Testis (tissue), 3 donors: ENCODE measurements around the gene KCNQ5. TPM values are rescaled to one million over a fixed set of nuclear protein-coding genes. Genes with fewer than 3 reads are reported as not detected.
"Not testable (repeated sequence)": the region's sequence is repeated elsewhere in the genome, so short reads cannot be mapped to it uniquely, and the experiment has no call there.

ENCODE experiments used
- DNase-seq: peaks from one replicate; pipeline ENCODE4 v3.0.0-alpha.2; 2019
- H3K27ac ChIP-seq, 2 donors: fragments of 200-600 bp; sonication (generic); one replicate each; pipeline ENCODE4 v1.5.1; 2019
- H3K27me3 ChIP-seq: fragments of 200-600 bp; sonication (generic); one replicate; pipeline ENCODE4 v1.5.1; 2019
- H3K36me3 ChIP-seq: fragments of 200-600 bp; sonication (generic); one replicate; pipeline ENCODE4 v1.5.1; 2017; ENCODE audit warnings: low read depth; ENCODE audit errors: missing control alignments
- H3K4me1 ChIP-seq: fragments of 200-600 bp; sonication (generic); one replicate; pipeline ENCODE4 v1.5.1; 2019
- H3K4me3 ChIP-seq, 2 donors: fragments of 200-600 bp; sonication (generic); one replicate each; pipeline ENCODE4 v1.5.1; 2017 to 2019
- H3K9me3 ChIP-seq: fragments of 200-600 bp; sonication (generic); one replicate; pipeline ENCODE4 v1.5.1; 2017
- POLR2A ChIP-seq: fragments of 450-650 bp; IDR thresholded peaks from one replicate; pipeline ENCODE4 v1.6.1; 2017; ENCODE audit warnings: antibody characterized with exemption, mild to moderate bottlenecking, moderate library complexity
- whole genome bisulfite sequencing, 2 donors: methylation state at CpG; one replicate each; pipeline ENCODE4 v1.1.5; 2018; 5-methylcytosine and 5-hydroxymethylcytosine counted together
- intact Hi-C: fragments of 100-400 bp; cut with DNase I; formaldehyde crosslinking; loops from one replicate; pipeline ENCODE4 v1.15.1; 2023; ENCODE audit warnings: low total_unique reads
- polyA plus RNA-seq: library from polyadenylated mRNA; stranded (reverse); fragments of 350-450 nt; fragmentation: Illumina TruSeq; extraction: RNeasy Lipid Tissue Mini Kit (QIAGEN cat#74804); gene quantifications from one replicate; pipeline ENCODE4 v1.2.3, GENCODE V29; 2014; ENCODE audit warnings: low read depth, low replicate concordance; ENCODE audit not compliant: insufficient read depth
- total RNA-seq, 2 donors: library from RNA; depleted of rRNA; stranded (reverse); fragments of >200 nt; gene quantifications; one replicate each; pipeline ENCODE4 v1.2.3, GENCODE V29; 2016
- TF ChIP-seq, protein P1 (sequence below), 3 experiments: fragments of 450-650 bp in 2 of 3; fragments of 200-600 bp in 1 of 3; sonication (generic) in 1 of 3; IDR thresholded peaks; one replicate each; pipeline ENCODE4 v1.5.1; 2016 to 2019; ENCODE audit warnings: antibody characterized with exemption in 3 of 3, mild to moderate bottlenecking in 2 of 3, moderate library complexity in 1 of 3

KCNQ5 gene
- total and polyA plus RNA-seq, 3 donors from 2014 or later, result 0.43 to 1.1 (median 0.73) TPM

DNA sequence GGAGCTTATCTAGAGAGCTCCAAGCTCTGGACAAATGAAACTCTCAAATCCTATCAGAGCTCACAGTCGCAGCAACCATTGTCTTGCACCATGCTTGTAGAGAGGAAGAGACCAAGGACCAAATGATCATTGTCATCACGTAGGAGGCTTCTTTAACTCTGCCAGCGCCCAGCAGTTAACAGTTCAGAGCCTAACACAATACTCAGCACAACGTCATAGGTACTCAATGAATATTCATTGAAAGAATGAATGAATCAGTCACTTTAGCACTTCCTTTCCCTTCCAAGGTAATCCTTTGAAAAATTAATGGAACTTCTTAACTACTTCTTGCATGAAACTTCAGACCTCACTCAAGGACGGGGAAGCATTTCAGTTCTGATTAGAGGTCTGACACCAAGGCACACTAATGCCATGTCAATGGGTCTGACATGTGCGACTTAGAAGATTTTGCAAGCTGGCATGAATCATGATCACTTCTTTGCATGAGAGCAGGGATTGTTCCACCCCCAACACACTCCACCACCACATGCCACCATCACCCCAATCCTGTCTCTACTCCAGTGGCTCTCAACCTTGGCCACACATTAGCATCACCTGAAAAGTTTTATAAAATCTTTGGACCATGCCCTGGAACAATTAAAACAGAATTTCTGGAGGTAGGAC lies 558.3 kb downstream of the KCNQ5 start:
- H3K36me3 ChIP-seq, result no peaks in the 10 kb centered on the region
- H3K4me1 ChIP-seq, result no peaks in the 10 kb centered on the region
- intact Hi-C loops, result loop anchor here (10.0 kb wide), 1 partner anchor 765 kb away; no protein-coding TSS in a partner anchor
- no peak overlapping the region for H3K27ac ChIP-seq
- TF ChIP-seq POLR2A, result no peak
- TF ChIP-seq, protein P1, sequence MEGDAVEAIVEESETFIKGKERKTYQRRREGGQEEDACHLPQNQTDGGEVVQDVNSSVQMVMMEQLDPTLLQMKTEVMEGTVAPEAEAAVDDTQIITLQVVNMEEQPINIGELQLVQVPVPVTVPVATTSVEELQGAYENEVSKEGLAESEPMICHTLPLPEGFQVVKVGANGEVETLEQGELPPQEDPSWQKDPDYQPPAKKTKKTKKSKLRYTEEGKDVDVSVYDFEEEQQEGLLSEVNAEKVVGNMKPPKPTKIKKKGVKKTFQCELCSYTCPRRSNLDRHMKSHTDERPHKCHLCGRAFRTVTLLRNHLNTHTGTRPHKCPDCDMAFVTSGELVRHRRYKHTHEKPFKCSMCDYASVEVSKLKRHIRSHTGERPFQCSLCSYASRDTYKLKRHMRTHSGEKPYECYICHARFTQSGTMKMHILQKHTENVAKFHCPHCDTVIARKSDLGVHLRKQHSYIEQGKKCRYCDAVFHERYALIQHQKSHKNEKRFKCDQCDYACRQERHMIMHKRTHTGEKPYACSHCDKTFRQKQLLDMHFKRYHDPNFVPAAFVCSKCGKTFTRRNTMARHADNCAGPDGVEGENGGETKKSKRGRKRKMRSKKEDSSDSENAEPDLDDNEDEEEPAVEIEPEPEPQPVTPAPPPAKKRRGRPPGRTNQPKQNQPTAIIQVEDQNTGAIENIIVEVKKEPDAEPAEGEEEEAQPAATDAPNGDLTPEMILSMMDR (IDR thresholded peaks at IDR 0.05), result no peak
- no peak overlapping the region for H3K4me3 ChIP-seq
- no peak for DNase-seq
- H3K27me3 ChIP-seq, result no peaks in the 10 kb centered on the region
- no peaks in the 10 kb centered on the region for H3K9me3 ChIP-seq
- WGBS, 2 donors, result 77 to 81% methylated on average over 6 of the region's 6 CpGs

- no peak overlapping the region for H3K27ac ChIP-seq
- H3K27me3 ChIP-seq, result no peaks in the 10 kb centered on the region
- TF ChIP-seq POLR2A, result no peak
- TF ChIP-seq, protein P1 (IDR thresholded peaks at IDR 0.05), result peak; percentile 49 to 72 (median 63)
- no peaks in the 10 kb centered on the region for H3K36me3 ChIP-seq
- 32 to 36% methylated on average over 7 of the region's 7 CpGs for WGBS, 2 donors
- no peaks in the 10 kb centered on the region for H3K9me3 ChIP-seq
- DNase-seq, result no peak
- H3K4me1 ChIP-seq, result no peaks in the 10 kb centered on the region
- no peak overlapping the region for H3K4me3 ChIP-seq
- intact Hi-C loops, result loop anchor here (10.0 kb wide), 1 partner anchor 766 kb away; no protein-coding TSS in a partner anchor
These were observed 559.1 kb downstream of the KCNQ5 start for GRCh38 chr6:73180763-73181619.

- 83 to 92% methylated on average over 2 of the region's 2 CpGs for WGBS, 2 donors
- intact Hi-C loops, result loop anchor here (10.0 kb wide), 1 partner anchor 767 kb away; no protein-coding TSS in a partner anchor
- Histone ChIP-seq H3K9me3 (no peaks in the 10 kb centered on the region), H3K27me3 (no peaks in the 10 kb centered on the region), H3K27ac (no peak overlapping the region), H3K36me3 (no peaks in the 10 kb centered on the region), H3K4me1 (no peaks in the 10 kb centered on the region), H3K4me3 (no peak overlapping the region)
- TF ChIP-seq, protein P1 (IDR thresholded peaks at IDR 0.05), result no peak
- TF ChIP-seq POLR2A, result no peak
- no peak for DNase-seq
These were observed 560.2 kb downstream of the KCNQ5 start for GRCh38 chr6:73182021-73182607.

- DNase-seq, H3K36me3 ChIP-seq, intact Hi-C loops, H3K9me3 ChIP-seq, H3K27me3 ChIP-seq, H3K4me1 ChIP-seq, H3K27ac ChIP-seq, H3K4me3 ChIP-seq: not testable (repeated sequence)
- 91 to 98% methylated on average over 4 of the region's 4 CpGs for WGBS, 2 donors
These were observed 571.4 kb downstream of the KCNQ5 start for GRCh38 chr6:73193302-73193701.

- intact Hi-C loops, result no loop called here
- TF ChIP-seq POLR2A, result no peak
- TF ChIP-seq, protein P1 (IDR thresholded peaks at IDR 0.05), result no peak
- 91 to 95% methylated on average over 7 of the region's 7 CpGs for WGBS, 2 donors
- no peaks in the 10 kb centered on the region for H3K4me1 ChIP-seq
- H3K9me3 ChIP-seq, result no peaks in the 10 kb centered on the region
- no peak for DNase-seq
- no peak overlapping the region for H3K27ac ChIP-seq
- H3K36me3 ChIP-seq, result no peaks in the 10 kb centered on the region
- H3K4me3 ChIP-seq, result no peak overlapping the region
- H3K27me3 ChIP-seq, result no peaks in the 10 kb centered on the region
These were observed 572.9 kb downstream of the KCNQ5 start for GRCh38 chr6:73194744-73195143.
